ENCODE measurements around the gene KRT84.

DNA sequence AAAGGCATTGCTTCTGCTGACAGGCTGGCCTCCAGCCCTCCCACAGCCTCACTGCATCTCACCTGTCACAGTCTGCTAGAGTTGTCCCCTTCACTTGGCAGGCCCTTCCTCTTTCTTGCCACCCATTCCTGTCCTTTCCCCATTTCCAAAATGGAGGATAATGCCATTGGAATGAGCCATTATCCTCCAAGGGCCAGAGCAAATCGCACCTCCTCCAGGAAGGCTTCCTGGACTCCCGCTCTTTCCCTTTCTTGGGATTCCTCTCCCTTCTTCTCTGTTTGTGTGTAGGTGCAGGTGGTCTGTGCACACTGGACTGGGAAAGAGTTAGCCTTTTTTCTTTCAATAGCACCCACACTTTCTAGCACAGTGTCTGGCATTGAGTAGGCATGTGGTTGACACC, 16.9 kb upstream of the KRT84 start:
- no peak for TF ChIP-seq YY1 (tag by site-specific recombination; IDR thresholded peaks at IDR 0.05)
- no peak for TF ChIP-seq ZBTB7A (tag by site-specific recombination; IDR thresholded peaks at IDR 0.05; ENCODE audit: low read depth)
- no peak for TF ChIP-seq GFI1B (tag by site-specific recombination; IDR thresholded peaks at IDR 0.05)

Data from HEK293 (cell line).